GM18951 (cell line): ENCODE measurements around the gene HGFAC.

Experiments
- POLR2A ChIP-seq: IDR thresholded peaks from 4 replicates; pipeline ENCODE4 v1.6.1; 2011; ENCODE audit warnings: mild to moderate bottlenecking; ENCODE audit not compliant: insufficient read length, insufficient read depth; ENCODE audit errors: extremely low read depth
- in situ Hi-C: fragments of 300-500 bp; cut with MboI; formaldehyde crosslinking; loops from one replicate; pipeline ENCODE4 v1.12.0; 2022; ENCODE audit warnings: low sequenced_read_pairs, mixed read lengths, inconsistent platforms; ENCODE audit not compliant: unreplicated experiment

The HGFAC gene

GRCh38 chr4:3441501-3442459 lies at the start of gene HGFAC:
HGFAC (plus strand) TSS chr4:3441968; CDS start chr4:3442002, 34 bp downstream.
- TF ChIP-seq POLR2A, result no peak
- in situ Hi-C loops, result no loop called here

GRCh38 chr4:3392321-3392720 lies 49.4 kb upstream of the HGFAC start:
- in situ Hi-C loops, result no loop called here
- TF ChIP-seq POLR2A, result no peak

- TF ChIP-seq POLR2A, result no peak
- in situ Hi-C loops, result no loop called here
Measured at GRCh38 chr4:3393171-3393570, 48.6 kb upstream of the HGFAC start.

GRCh38 chr4:3396600-3396999 lies 45.2 kb upstream of the HGFAC start:
- in situ Hi-C loops, result no loop called here
- no peak for TF ChIP-seq POLR2A

GRCh38 chr4:3397128-3397527 lies 44.6 kb upstream of the HGFAC start:
- no peak for TF ChIP-seq POLR2A
- in situ Hi-C loops, result no loop called here

- in situ Hi-C loops, result no loop called here
- TF ChIP-seq POLR2A, result no peak
Measured at GRCh38 chr4:3399277-3400194, 42.2 kb upstream of the HGFAC start.

GRCh38 chr4:3401436-3402171 lies 40.2 kb upstream of the HGFAC start:
- in situ Hi-C loops, result no loop called here
- TF ChIP-seq POLR2A, result no peak

GRCh38 chr4:3402491-3403347 lies 39.0 kb upstream of the HGFAC start:
- no peak for TF ChIP-seq POLR2A
- in situ Hi-C loops, result no loop called here

- TF ChIP-seq POLR2A, result no peak
- in situ Hi-C loops, result no loop called here
Measured at GRCh38 chr4:3403348-3403906, 38.3 kb upstream of the HGFAC start.

- in situ Hi-C loops, result no loop called here
- no peak for TF ChIP-seq POLR2A
Measured at GRCh38 chr4:3404546-3404945, 37.2 kb upstream of the HGFAC start.

GRCh38 chr4:3405176-3405575 lies 36.6 kb upstream of the HGFAC start:
- TF ChIP-seq POLR2A, result no peak
- in situ Hi-C loops, result no loop called here

GRCh38 chr4:3406021-3406420 lies 35.7 kb upstream of the HGFAC start:
- no peak for TF ChIP-seq POLR2A
- in situ Hi-C loops, result no loop called here
